ENCODE data around the gene AVPR2. TPM values are rescaled to one million over a fixed set of nuclear protein-coding genes. Genes with fewer than 3 reads are reported as not detected.

The AVPR2 gene
- total RNA-seq, 4 donors from 2014 or later: 2.1 to 9.3 (median 5.7) TPM

- no peaks in the 10 kb centered on the region for H3K4me1 ChIP-seq
- H3K9me3 ChIP-seq: no peaks in the 10 kb centered on the region
- peaks cover 0 to 37% of the 10 kb centered on the region in 2 donors for H3K27me3 ChIP-seq
- DNase-seq (ENCODE audit: low spot score in 2 of 2): no peak
- TF ChIP-seq POLR2A (IDR thresholded peaks at IDR 0.05): no peak
- H3K4me3 ChIP-seq: no peak overlapping the region
- 82 to 86% methylated on average over 13 to 20 of the region's 26 CpGs for WGBS, 2 donors
- no peak overlapping the region for H3K27ac ChIP-seq
- no peaks in the 10 kb centered on the region for H3K36me3 ChIP-seq
Observed at GRCh38 chrX:153868576-153869472, 35.6 kb upstream of the AVPR2 start.

DNA sequence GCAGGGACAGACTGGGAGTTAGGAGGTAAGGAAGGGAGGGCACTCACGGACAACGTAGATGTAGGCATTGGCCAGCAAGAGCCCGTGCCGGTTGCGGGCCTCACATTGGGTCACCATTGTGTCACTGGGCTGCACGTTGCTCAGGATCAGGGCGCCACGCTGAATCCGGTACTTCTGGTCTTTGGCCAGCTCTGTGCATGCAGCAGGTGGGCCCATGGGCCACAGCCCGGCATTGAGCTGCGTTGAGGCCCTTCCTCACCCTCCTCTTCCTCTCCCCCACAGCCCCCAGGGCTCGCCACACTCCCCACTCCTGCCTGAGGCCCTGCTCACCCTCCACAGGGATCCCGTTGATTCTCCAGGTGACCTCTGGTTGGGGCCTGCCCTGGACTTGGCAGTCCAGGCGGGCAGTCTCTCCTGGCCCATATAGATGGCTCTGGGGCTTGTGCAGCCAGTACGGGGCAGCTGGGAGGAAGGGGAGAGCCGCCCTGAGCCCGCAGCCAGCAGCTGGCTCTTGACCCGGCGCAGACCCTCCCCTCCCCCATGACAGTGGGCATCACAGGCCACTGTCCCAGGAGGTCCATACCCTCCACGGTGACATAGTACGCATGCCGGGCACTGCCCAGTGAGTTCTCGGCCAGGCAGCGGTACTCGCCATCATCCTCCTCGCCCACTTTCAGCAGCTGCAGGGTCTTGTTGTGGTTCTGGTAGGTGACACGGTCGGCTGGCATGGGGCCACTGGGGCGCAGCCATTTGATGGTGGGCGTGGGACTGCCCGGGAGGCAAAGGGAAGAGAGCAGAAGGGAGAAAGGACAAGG is 34.8 kb upstream of the AVPR2 start:
- Histone ChIP-seq H3K4me3 (no peak overlapping the region), H3K27me3 (peaks cover 0 to 32% of the 10 kb centered on the region in 2 donors), H3K36me3 (no peaks in the 10 kb centered on the region), H3K9me3 (no peaks in the 10 kb centered on the region), H3K4me1 (no peaks in the 10 kb centered on the region), H3K27ac (no peak overlapping the region)
- no peak for DNase-seq (ENCODE audit: low spot score in 2 of 2)
- 77 to 86% methylated on average over 6 to 27 of the region's 31 CpGs for WGBS, 2 donors
- TF ChIP-seq POLR2A (IDR thresholded peaks at IDR 0.05) (no peak), EP300 (IDR thresholded peaks at IDR 0.05) (no peak)
- TF ChIP-seq, protein P1, sequence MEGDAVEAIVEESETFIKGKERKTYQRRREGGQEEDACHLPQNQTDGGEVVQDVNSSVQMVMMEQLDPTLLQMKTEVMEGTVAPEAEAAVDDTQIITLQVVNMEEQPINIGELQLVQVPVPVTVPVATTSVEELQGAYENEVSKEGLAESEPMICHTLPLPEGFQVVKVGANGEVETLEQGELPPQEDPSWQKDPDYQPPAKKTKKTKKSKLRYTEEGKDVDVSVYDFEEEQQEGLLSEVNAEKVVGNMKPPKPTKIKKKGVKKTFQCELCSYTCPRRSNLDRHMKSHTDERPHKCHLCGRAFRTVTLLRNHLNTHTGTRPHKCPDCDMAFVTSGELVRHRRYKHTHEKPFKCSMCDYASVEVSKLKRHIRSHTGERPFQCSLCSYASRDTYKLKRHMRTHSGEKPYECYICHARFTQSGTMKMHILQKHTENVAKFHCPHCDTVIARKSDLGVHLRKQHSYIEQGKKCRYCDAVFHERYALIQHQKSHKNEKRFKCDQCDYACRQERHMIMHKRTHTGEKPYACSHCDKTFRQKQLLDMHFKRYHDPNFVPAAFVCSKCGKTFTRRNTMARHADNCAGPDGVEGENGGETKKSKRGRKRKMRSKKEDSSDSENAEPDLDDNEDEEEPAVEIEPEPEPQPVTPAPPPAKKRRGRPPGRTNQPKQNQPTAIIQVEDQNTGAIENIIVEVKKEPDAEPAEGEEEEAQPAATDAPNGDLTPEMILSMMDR (IDR thresholded peaks at IDR 0.05): no peak

DNA sequence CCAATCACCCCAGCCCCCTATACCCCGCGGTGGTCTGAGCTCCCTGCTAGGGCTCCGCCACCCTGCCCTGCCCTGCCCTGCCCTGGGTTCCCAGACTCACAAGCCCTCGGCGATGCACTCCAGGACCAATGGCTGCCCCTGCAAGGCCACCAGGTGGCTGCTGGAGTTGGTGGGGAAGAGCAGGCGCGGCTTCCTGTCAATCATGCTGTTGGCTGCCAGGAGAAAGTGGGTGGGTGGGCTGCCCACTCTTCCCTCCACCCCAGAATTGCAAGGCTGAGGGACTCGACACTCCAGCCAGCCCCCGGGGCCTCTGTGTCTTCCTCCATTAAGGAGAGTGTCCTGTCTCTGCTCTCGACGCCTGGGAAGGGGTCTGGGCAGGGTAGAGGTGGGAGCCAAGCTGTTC is 34.2 kb upstream of the AVPR2 start:
- H3K9me3 ChIP-seq: no peaks in the 10 kb centered on the region
- whole genome bisulfite sequencing, 2 donors: 82 to 93% methylated on average over 3 to 9 of the region's 11 CpGs
- no peak for DNase-seq (ENCODE audit: low spot score in 2 of 2)
- H3K4me3 ChIP-seq: no peak overlapping the region
- H3K27ac ChIP-seq: no peak overlapping the region
- no peak for TF ChIP-seq POLR2A (IDR thresholded peaks at IDR 0.05)
- TF ChIP-seq, protein P1 (IDR thresholded peaks at IDR 0.05): no peak
- no peak for TF ChIP-seq EP300 (IDR thresholded peaks at IDR 0.05)
- no peaks in the 10 kb centered on the region for H3K36me3 ChIP-seq
- peaks cover 0 to 29% of the 10 kb centered on the region in 2 donors for H3K27me3 ChIP-seq
- no peaks in the 10 kb centered on the region for H3K4me1 ChIP-seq

DNA sequence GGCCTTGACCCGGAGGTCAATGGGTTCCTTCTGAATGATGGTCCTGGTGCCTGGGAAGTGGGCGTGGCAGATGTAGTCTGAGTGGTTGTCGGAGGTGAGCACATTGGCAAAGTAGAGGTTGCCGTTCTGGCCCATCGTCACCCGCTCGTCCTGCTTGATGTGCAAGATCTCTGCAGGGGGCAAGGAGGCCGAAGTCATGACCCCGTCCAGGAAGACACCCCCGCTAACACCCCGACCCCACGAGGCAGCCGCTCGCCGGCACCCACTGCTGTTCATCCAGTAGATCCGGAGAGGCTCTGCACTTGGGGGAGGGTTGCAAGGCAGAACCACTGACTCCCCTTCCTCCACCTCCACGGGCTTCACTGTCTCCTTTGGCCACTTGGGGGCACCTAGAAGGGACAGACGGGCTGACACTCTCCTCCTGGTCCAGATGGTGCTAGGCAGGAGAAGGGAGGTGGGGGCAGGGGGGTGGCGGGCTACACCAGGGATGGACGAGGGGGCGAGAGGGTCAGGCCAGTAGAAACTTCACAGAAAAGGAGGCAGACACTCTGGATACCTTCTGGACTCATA is 33.6 kb upstream of the AVPR2 start:
- Histone ChIP-seq H3K9me3 (no peaks in the 10 kb centered on the region), H3K4me3 (no peak overlapping the region), H3K27me3 (peaks cover 0 to 32% of the 10 kb centered on the region in 2 donors), H3K36me3 (no peaks in the 10 kb centered on the region), H3K4me1 (no peaks in the 10 kb centered on the region), H3K27ac (no peak overlapping the region)
- TF ChIP-seq EP300 (IDR thresholded peaks at IDR 0.05): no peak
- TF ChIP-seq, protein P1 (IDR thresholded peaks at IDR 0.05): no peak
- no peak for TF ChIP-seq POLR2A (IDR thresholded peaks at IDR 0.05)
- 59 to 68% methylated on average over 8 to 21 of the region's 21 CpGs for WGBS, 2 donors
- DNase-seq (ENCODE audit: low spot score in 2 of 2): no peak

DNA sequence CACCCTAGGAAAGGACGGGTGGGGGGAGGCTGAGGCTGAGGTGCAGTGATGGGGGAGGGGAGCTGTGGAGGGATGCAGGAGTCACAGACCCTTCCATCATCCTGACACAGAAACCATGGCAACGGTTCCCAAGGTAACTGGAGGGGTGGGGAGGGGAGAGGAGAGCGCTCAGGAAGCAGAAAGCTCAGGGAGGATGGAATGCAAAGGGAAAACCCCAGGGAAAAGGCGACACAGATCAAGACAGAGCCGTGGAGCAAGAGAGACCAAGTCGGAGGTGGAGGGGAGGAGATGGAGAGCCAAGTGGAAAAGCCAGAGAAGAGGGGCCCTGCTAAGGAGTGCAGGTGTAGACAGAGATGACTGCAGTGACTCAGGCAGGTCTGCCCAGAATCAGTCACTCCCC is 33.0 kb upstream of the AVPR2 start:
- 39 to 43% methylated on average over 6 of the region's 6 CpGs for WGBS, 2 donors
- H3K27me3 ChIP-seq: peaks cover 0 to 37% of the 10 kb centered on the region in 2 donors
- H3K27ac ChIP-seq: no peak overlapping the region

More for the DNA sequence above, 33.0 kb upstream of the AVPR2 start:
- no peaks in the 10 kb centered on the region for H3K9me3 ChIP-seq
- no peak overlapping the region for H3K4me3 ChIP-seq
- TF ChIP-seq POLR2A (IDR thresholded peaks at IDR 0.05): no peak
- no peaks in the 10 kb centered on the region for H3K4me1 ChIP-seq
- DNase-seq (ENCODE audit: low spot score in 2 of 2): no peak
- no peaks in the 10 kb centered on the region for H3K36me3 ChIP-seq
